DND-41 (cell line): ENCODE results near the gene FIBCD1.

Experiments used
- CTCF ChIP-seq: IDR thresholded peaks from 2 replicates; pipeline ENCODE4 v1.5.1; 2012; ENCODE audit warnings: borderline replicate concordance, low read length, moderate library complexity, mild to moderate bottlenecking; ENCODE audit not compliant: poor library complexity, severe bottlenecking; ENCODE audit errors: extremely low read depth
- EZH2 ChIP-seq: IDR thresholded peaks from 3 replicates; pipeline ENCODE4 v1.6.1; 2012; ENCODE audit warnings: borderline replicate concordance, low read depth, mild to moderate bottlenecking, moderate library complexity, low read length, inconsistent platforms; ENCODE audit not compliant: severe bottlenecking

- TF ChIP-seq CTCF: no peak
- no peak for TF ChIP-seq EZH2
These were observed 4.2 kb upstream of the FIBCD1 start for GRCh38 chr9:130943221-130943620.
